ENCODE measurements around the gene CHPF2.

DNA sequence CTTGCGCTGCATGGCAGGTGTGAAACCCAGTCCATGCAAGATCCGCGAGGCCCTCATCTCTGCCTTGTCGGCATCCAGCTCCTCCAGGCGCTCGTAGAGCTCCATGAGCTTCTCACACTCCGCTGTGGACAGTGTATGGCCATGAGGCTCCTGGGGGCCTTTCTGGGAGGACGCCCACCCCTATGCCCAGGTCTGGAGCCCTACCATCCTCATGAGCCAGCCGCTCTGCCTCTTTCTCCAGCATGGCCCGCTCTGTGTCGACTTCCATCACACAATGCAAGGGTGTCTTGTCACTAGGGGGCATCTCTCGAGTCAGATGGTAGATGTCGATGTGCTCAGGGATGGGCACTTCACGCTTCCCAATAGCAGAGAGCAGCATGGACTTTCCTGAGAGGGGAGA is 8.6 kb upstream of the CHPF2 start:
- TF ChIP-seq, protein P1, sequence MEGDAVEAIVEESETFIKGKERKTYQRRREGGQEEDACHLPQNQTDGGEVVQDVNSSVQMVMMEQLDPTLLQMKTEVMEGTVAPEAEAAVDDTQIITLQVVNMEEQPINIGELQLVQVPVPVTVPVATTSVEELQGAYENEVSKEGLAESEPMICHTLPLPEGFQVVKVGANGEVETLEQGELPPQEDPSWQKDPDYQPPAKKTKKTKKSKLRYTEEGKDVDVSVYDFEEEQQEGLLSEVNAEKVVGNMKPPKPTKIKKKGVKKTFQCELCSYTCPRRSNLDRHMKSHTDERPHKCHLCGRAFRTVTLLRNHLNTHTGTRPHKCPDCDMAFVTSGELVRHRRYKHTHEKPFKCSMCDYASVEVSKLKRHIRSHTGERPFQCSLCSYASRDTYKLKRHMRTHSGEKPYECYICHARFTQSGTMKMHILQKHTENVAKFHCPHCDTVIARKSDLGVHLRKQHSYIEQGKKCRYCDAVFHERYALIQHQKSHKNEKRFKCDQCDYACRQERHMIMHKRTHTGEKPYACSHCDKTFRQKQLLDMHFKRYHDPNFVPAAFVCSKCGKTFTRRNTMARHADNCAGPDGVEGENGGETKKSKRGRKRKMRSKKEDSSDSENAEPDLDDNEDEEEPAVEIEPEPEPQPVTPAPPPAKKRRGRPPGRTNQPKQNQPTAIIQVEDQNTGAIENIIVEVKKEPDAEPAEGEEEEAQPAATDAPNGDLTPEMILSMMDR (IDR thresholded peaks at IDR 0.05 in 4 of 5, conservative IDR thresholded peaks at IDR 0.05 in 1 of 5) = no peak
- no peak for TF ChIP-seq POLR2A (IDR thresholded peaks at IDR 0.05)

Data from gastrocnemius medialis (tissue), 4 donors.